GM21825 (cell line): ENCODE data around the gene SULT2B1.
"Not testable (repeated sequence)": the region's sequence is repeated elsewhere in the genome, so short reads cannot be mapped to it uniquely, and the experiment has no call there.

Experiments
- ATAC-seq: cut with Tn5 transposase; IDR thresholded peaks from one replicate; pipeline ENCODE4 v1.9.1; 2021; ENCODE audit warnings: mild to moderate bottlenecking, moderate library complexity; ENCODE audit not compliant: unreplicated experiment

SULT2B1 gene

DNA sequence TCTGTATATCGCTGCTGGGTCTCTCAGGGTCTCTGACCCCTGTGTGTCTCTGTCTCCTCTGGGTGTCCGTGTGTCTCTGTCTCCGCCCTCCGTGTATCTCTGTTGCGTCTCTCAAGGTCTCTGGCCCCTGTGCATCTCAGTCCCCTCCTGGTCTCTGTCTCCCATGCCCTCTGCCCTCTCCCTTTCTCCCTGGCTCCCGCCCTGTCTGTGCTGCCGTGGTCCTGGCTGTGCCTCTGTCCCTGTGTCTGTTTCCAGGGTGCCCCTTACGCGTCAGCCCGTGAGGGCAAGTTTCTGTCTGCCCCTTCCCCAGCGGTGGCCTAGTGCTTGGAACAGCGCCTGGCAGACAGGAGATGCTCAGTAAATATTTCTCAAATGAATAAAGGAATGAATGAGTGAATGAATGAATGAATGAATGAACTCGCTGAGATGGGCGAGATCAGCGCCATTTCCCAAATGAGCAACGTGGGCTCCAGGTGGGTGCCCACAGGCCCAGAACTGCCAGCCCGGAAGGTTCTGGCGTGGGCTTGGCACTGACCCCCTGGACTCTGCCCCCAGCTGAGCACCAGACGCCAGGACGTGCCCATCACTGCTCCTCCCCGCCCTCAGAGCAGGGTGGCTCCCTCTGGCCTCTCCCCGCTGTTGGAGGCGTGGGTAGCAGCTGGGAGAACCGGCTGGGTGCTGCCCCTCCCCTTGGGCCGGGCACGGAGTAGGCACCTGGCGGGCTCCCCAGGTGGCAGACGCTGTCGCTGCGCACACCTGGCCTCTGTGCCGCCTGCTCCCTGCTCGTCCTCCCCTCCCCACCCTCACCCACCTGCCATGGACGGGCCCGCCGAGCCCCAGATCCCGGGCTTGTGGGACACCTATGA is at the start of gene SULT2B1:
Gene SULT2B1, plus strand, starts transcription at position 736 of the 866 bp plus-strand sequence. Its CDS starts 81 bp downstream, at position 817.
- no peak for ATAC-seq

GRCh38 chr19:48502350-48503018 is 49.5 kb upstream of the SULT2B1 start:
- no peak for ATAC-seq

- ATAC-seq = no peak
Observed at GRCh38 chr19:48506138-48506733, 45.7 kb upstream of the SULT2B1 start.

DNA sequence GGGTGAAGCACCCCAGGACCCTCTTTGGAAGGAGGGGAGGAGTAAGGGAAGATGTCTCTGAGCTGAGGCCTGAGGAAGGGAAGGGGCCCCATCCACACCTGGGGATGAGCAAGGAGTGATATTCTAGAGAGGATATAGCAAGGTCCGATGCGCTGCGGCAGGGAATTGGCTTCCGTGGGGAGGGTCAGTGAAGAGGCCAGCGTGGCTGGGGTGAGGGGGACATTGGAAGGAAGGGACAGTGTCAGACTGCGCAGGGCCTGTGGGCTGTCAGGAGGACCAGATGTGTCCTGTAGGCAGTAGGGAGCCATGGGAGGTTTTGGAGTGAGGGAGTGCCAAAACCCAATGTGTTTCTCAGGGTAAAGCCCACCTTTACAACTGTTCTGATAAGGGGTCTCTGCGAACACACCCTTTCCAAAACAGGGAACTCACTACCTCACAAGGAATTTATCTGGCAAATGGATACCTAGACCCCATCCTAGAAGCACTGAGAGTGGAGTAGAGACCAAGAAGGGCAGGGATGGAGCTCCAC is 44.0 kb upstream of the SULT2B1 start:
- ATAC-seq = no peak

DNA sequence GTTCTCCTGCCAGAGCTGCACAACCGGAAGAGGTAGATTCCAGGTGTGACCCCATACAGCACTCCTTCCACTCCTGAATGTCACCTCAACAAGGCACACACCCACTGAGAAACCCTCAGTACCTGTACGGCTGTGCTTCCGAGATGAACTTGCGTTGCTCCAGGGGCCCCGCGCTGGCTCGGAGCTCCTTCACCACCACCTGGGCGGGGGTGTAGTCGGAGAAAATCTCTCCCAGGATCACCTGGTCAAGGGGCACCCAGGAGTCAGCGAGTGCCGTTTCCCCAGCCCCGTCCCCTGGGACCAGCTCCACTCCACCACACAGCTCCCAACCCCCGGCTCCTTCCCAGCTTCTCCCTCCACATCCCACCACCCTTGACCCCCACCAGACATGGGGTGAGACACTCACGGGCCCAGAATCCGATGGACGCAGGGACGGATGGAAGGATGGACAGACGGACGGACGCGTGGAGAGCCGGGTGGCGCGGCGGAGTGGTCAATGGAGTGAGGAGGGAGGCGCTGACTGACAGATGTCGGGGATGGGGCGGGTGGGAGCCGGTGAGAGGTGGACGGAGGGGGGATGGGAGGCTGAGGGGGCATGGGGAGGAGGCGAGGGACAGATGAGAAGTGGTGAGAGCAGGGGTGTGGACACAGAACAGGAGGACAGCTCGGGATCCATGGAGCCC is 43.1 kb upstream of the SULT2B1 start:
- no peak for ATAC-seq

- ATAC-seq = no peak
Observed at GRCh38 chr19:48509467-48510194, 42.3 kb upstream of the SULT2B1 start.

DNA sequence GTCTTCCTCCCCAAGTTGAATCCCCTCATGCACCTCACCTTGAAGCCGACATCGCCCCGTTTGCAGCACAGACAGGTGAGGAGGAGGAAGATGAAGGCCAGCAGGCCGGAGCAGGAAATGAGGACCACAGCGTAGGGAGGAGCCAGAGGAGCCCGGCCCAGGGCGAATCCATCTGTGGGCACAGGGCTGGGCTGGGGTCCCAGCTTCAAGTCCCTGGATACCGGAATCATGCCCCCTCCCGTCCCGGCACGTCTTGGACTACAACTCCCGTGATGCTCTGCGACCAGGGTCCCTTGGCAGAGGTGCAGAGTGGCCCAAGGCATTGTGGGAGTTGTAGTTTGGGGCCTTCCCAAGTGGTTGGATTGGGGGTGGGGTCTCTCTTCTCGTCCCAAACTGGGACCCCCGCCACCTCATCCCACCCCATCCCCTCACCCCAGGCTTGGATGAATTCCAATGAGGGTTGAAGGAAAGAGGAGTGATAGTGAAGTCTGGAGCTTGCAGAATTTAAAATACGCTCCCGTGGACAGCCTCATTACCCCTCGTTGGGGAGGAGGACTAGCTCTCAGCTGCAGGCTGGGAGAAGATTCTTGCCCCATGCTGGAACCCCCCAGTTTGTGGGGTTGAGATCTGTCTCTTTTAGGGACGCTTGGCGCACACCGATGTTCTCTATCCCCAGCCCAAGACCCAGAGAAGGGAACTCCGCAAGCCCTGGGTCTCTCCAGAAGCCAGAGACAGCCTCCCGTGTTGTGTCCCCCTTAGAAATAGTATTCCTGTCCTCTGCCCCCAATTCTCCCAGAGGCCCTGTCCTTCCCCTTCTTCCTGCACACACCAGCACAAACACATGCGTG is 41.3 kb upstream of the SULT2B1 start:
- no peak for ATAC-seq

DNA sequence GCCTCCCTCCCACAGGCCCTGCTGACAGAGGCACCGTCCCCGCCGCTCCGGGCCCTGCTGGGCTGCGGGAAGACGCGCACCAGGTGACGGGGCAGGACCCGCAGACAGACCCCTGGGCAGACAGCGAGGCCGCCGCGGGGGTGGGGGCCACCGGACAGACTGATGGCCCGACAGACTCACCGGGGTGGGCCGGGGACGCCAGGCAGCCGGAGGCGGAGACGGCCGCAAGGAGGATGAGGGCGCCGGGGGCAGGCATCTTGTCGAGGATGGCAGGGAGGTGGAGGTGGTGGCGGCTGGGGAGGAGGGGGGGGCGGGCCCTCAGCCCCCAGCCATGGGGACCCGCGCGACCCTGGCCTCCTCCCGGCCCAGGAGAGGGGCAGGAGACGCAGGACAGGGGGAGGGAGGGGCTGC is 40.6 kb upstream of the SULT2B1 start:
- ATAC-seq = no peak

GRCh38 chr19:48511800-48512503 is 40.0 kb upstream of the SULT2B1 start, which contains the start of gene LMTK3:
LMTK3 (minus strand) TSS chr19:48511835; CDS start chr19:48511576, 259 bp downstream.
- no peak for ATAC-seq

- no peak for ATAC-seq
Observed at GRCh38 chr19:48512504-48513288, 39.3 kb upstream of the SULT2B1 start.

DNA sequence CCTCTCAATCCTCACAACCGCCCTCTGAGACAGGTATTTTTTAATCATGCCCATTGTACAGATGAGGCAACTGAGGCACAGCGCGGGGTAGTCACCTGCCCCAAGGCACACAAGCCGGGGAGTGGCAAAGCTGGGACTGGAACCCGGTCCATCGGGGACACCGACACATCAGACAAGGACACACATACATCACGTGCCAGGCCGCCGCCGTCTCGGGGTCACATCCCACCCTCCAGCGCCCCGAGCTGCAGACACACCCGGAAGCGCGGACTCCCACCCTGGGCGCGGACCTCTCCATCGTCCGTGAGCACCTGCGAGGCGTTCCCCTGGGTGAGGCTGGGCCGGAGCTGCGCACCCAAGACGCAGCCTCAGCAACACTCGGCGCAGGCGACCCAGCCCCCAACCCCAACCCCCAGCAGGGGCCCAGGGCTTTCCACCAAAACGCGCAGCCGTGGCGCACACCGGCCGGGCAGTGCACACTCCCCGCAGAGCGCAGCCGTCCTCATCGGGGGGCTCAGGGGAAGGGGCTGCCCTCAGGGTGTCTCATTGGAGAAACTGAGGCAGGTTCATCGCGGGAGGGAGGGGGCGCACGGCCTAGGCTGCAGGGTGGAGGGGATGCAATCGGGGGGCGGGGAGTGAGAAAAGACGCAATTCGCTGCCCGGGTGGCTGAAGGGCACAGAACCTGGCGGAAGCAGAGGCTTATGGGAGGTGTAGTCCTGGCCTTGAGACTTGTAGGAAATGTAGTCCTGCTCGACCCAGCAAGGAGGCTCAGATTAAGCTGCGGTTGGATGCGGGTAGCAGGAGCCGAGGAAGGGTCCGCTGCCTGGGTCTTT is 38.5 kb upstream of the SULT2B1 start:
- ATAC-seq = no peak

GRCh38 chr19:48514123-48514458 is 37.9 kb upstream of the SULT2B1 start:
- ATAC-seq = no peak

- ATAC-seq = no peak
Observed at GRCh38 chr19:48516536-48516935, 35.4 kb upstream of the SULT2B1 start.

DNA sequence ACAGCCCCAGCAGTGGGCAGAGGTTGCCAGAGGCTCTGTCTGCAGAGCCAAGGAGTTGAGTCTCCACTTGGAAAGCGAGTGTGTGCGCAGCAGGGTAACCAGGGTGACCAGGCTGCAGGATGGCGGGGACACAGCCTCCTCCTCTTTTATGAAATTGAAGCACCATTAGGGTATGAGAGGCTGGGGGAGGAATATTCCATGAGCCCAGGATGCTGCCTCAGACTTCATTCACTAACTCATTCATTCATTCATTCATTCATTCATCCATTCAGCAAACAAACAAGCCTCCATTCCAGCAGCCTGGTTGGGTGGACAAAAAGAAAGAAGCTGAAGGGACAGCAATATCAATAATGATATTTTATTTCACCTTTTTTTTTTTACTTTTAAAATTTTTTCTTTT is 33.8 kb upstream of the SULT2B1 start:
- no peak for ATAC-seq

- ATAC-seq = not testable (repeated sequence)
Observed at GRCh38 chr19:48519426-48519825, 32.5 kb upstream of the SULT2B1 start.

DNA sequence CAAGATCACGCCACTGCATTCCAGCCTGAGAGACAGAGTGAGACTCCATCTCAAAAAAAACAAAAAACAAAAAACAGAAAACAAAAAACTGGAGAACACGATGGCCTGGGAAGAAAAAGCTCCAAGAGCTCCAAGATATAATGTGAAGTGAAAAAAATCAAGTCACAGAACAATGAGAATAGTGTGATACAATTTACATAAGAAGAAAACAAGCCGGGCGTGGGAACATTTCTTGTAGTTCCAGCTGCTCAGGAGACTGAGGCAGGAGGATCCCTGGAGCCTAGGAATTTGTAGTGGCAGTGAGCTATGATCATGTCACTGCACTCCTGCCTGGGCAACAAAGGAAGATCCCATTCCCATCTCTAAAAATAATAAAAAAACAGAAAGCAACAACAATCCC is 31.8 kb upstream of the SULT2B1 start:
- no peak for ATAC-seq

- ATAC-seq = no peak
Observed at GRCh38 chr19:48524221-48524620, 27.8 kb upstream of the SULT2B1 start.
